ENCODE measurements around the gene CTNNA2.

GRCh38 chr2:79580175-79580574, 67.3 kb downstream of the CTNNA2 start:
- TF ChIP-seq CTCF (conservative IDR thresholded peaks at IDR 0.05) (peak; percentile 26; the same call in 1 of the 2 replicates), EZH2 (IDR thresholded peaks at IDR 0.05; ENCODE audit: low read depth) (no peak)

All from PC-9 (cell line).